Pancreas (tissue), 10 donors: ENCODE data around the gene FPR2. TPM values are rescaled to one million over a fixed set of nuclear protein-coding genes. Genes with fewer than 3 reads are reported as not detected.

Experiments used
- ATAC-seq, 4 donors: fragments of 200-7000 bp; cut with Tn5 transposase; one replicate each; pipeline versions ENCODE4 v1.8.0 to v1.9.1; 2020; ENCODE audit warnings: mild to moderate bottlenecking in 4 of 4, moderate library complexity in 4 of 4
- DNase-seq, 6 donors: peaks; one replicate each; pipeline ENCODE4 v3.0.0-alpha.2; 2020
- FAIRE-seq: peaks from 2 replicates; lab custom pipeline; 2012; peaks lifted over from hg19 to GRCh38; lab: Jason Lieb, UNC
- H3K27ac ChIP-seq, 4 donors: fragments of 200-600 bp; sonication (generic); 1 replicate in 3 of 4; 2 replicates in 1 of 4; pipeline versions ENCODE4 v1.5.0 to v1.8.0; 2020
- H3K27me3 ChIP-seq, 4 donors: fragments of 200-600 bp; one replicate each; pipeline ENCODE4 v1.8.0; 2021
- H3K36me3 ChIP-seq, 3 donors: fragments of 200-600 bp; sonication (generic) in 1 of 3; one replicate each; pipeline versions ENCODE4 v1.5.0 to v1.8.0; 2020 to 2021
- H3K4me1 ChIP-seq, 3 donors: fragments of 200-600 bp; one replicate each; pipeline ENCODE4 v1.8.0; 2021
- H3K4me3 ChIP-seq, 4 donors: fragments of 200-600 bp; sonication (generic) in 2 of 4; one replicate each; pipeline versions ENCODE4 v1.5.0 to v1.8.0; 2020 to 2021
- H3K9me3 ChIP-seq, 4 donors: fragments of 200-600 bp; one replicate each; pipeline ENCODE4 v1.8.0; 2021
- WGBS, 2 donors: extraction: QIAGEN DNeasy Blood & Tissue Kit; methylation state at CpG; one replicate each; pipeline ENCODE4 v1.1.7; 2013; 5-methylcytosine and 5-hydroxymethylcytosine counted together
- intact Hi-C, 3 donors: fragments of 100-400 bp; cut with DNase I; formaldehyde crosslinking; loops; one replicate each; pipeline versions ENCODE4 v1.11.1 to v1.14.2; 2022
- polyA plus RNA-seq, 2 donors: library from polyadenylated mRNA; stranded (reverse); fragments of 200-250 nt; gene quantifications; one replicate each; pipeline ENCODE4 v1.2.3, GENCODE V29; 2013
- total RNA-seq, 6 donors: library from RNA; stranded (reverse); fragmentation: NEBNext Ultra II Directional in 4 of 6; extraction: Animal tissue kit (Norgen Biotek cat#: 25700) in 4 of 6; gene quantifications; one replicate each; pipeline versions ENCODE4 v1.2.1 to v1.2.4, GENCODE V29; 2021 to 2023
- TF ChIP-seq, protein P1 (sequence below), 4 donors: fragments of 200-600 bp; sonication (generic) in 3 of 4; IDR thresholded peaks; one replicate each; pipeline versions ENCODE4 v1.5.0 to v1.8.0; 2021; ENCODE audit warnings: antibody characterized with exemption in 4 of 4
- donor health status: healthy with polysubstance abuse.
- donor health status: DM: no; HTN: no; CAD: no; lungs with moderate emphysema.
- donor health status: DM: no; HTN: no; CAD: no.
- donor health status: control.
- donor health status: control.
- donor health status: Bipolar disorder and iron deficiency.
- donor health status: DM: yes; HTN: yes; CAD: no.
- donor health status: DM: no; HTN: no; CAD: no.
- donor health status: DM: no; HTN: no; CAD: no.
- donor health status: DM: yes; HTN: yes; CAD: no.

The FPR2 gene
- total and polyA plus RNA-seq, 8 donors = 0.14 to 1.3 (median 0.67) TPM; not detected in 3

DNA sequence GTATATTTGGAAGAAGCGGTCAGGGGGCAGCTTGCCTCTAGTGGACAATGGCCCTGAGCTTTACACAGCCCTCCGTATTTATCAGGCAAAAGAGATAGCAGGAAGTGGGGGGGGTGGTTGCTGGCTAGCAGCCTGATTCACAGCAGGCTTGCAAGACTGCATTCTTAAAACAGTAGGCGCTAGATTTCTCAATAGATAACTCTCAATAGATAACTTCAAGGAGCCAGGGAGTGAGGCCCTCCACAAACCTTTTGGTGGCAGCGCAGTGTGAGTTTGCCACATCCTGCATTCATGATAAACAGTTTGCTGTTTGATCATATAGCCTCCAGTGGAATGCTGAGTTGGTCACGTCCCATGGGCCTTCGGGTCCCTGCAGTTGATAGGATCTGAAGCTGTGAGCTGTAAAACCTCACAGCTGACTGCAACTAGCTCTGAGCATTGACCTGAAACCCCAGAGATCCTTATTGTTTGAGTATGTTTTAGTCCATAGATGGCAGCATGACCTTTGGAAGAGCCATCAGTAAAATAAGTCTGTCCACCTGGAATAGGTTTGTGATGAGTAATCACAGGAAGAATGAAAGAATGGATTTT is 46.2 kb downstream of the FPR2 start:
- intact Hi-C loops = no loop called here
- TF ChIP-seq, protein P1, sequence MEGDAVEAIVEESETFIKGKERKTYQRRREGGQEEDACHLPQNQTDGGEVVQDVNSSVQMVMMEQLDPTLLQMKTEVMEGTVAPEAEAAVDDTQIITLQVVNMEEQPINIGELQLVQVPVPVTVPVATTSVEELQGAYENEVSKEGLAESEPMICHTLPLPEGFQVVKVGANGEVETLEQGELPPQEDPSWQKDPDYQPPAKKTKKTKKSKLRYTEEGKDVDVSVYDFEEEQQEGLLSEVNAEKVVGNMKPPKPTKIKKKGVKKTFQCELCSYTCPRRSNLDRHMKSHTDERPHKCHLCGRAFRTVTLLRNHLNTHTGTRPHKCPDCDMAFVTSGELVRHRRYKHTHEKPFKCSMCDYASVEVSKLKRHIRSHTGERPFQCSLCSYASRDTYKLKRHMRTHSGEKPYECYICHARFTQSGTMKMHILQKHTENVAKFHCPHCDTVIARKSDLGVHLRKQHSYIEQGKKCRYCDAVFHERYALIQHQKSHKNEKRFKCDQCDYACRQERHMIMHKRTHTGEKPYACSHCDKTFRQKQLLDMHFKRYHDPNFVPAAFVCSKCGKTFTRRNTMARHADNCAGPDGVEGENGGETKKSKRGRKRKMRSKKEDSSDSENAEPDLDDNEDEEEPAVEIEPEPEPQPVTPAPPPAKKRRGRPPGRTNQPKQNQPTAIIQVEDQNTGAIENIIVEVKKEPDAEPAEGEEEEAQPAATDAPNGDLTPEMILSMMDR (IDR thresholded peaks at IDR 0.05) = no peak
- H3K27ac ChIP-seq = no peak overlapping the region
- peak in 1 of 4 donors; percentile 44 for ATAC-seq
- no peaks in the 10 kb centered on the region for H3K27me3 ChIP-seq
- no peaks in the 10 kb centered on the region for H3K36me3 ChIP-seq
- H3K4me1 ChIP-seq = no peaks in the 10 kb centered on the region
- 33 to 52% methylated on average over 6 of the region's 6 CpGs for WGBS, 2 donors
- no peak overlapping the region for H3K4me3 ChIP-seq
- H3K9me3 ChIP-seq = no peaks in the 10 kb centered on the region
- FAIRE-seq = no peak
- DNase-seq = no peak

DNA sequence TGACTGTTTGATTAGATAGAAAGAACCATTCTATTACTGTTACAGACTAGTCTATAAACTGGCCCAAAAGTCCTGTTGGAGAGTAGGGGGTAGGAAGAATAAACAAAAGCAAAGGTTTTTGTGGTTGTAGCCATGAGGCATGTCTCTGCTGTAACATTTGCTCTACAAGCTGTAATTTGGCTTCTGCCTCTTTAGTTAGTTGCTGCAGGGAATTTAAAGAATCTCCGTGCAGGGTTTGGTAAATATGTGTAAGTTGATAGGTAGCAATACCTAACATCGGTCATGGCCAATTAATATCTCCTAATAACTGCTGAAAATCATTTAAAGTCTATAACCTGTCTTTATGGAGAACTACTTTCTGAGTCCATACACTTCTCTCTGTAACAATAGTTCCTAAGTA is 46.9 kb downstream of the FPR2 start:
- Histone ChIP-seq H3K36me3 (no peaks in the 10 kb centered on the region), H3K9me3 (no peaks in the 10 kb centered on the region), H3K27me3 (no peaks in the 10 kb centered on the region), H3K27ac (no peak overlapping the region), H3K4me1 (no peaks in the 10 kb centered on the region), H3K4me3 (no peak overlapping the region)
- no peak for FAIRE-seq
- intact Hi-C loops = no loop called here
- 45 to 63% methylated on average over 2 of the region's 2 CpGs for WGBS, 2 donors
- no peak for ATAC-seq
- DNase-seq = no peak
- TF ChIP-seq, protein P1 (IDR thresholded peaks at IDR 0.05) = no peak

DNA sequence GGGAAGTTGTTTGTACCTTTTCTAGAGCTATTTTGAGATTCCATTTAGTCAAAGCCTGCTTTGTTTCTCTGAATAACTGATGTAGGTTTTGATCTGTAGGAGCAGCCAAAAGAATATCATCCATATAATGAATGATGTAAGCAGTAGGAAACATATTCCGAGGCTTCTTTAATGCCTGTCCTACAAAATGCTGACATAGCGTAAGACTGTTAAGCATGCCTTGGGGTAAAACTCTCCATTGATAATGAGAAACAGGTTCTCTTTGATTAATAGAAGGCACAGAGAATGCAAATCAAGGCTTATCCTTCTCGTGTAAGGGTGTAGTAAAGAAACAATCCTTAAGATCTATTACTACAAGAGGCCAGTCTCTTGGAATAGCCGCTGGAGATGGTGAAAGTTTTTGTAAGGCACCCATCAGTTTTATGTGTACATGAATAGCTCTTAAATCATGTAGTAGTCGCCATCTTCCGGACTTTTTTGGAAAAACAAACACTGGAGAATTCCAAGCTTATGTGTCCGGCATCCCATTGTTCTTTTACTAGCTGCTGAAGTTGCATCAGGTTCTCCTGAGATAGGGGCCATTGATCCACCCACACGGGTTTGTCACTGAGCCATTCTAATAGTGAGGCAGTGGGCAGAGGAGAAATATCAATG is 47.5 kb downstream of the FPR2 start:
- Histone ChIP-seq H3K9me3 (no peaks in the 10 kb centered on the region), H3K27me3 (no peaks in the 10 kb centered on the region), H3K4me1 (no peaks in the 10 kb centered on the region), H3K36me3 (no peaks in the 10 kb centered on the region), H3K4me3 (no peak overlapping the region), H3K27ac (no peak overlapping the region)
- ATAC-seq (no peak), DNase-seq (no peak), FAIRE-seq (no peak)
- intact Hi-C loops = no loop called here
- TF ChIP-seq, protein P1 (IDR thresholded peaks at IDR 0.05) = no peak
- 57 to 66% methylated on average over 8 of the region's 8 CpGs for WGBS, 2 donors

DNA sequence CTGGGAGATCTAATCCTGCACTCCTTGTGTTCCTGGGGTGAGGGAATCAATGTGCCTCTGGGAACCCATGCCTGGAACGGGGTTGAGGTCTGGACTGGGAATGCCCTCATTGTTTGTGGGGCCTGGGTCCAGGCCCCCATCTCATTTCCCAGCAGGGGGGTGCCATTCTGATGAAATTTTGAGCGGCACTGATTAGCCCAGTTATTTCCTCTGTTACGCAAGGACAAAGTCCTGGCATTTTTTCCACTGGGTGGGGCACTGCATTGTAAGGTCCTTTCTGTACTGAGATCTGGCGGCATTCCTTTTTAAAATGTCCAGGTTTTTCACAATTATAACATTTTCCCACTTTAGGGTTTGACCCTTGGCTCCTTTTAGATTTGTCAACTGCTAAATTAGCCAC is 48.8 kb downstream of the FPR2 start:
- Histone ChIP-seq H3K4me3 (no peak overlapping the region), H3K27ac (no peak overlapping the region), H3K4me1 (no peaks in the 10 kb centered on the region), H3K36me3 (no peaks in the 10 kb centered on the region), H3K27me3 (no peaks in the 10 kb centered on the region), H3K9me3 (no peaks in the 10 kb centered on the region)
- no peak for ATAC-seq
- intact Hi-C loops = no loop called here
- WGBS, 2 donors = 60 to 68% methylated on average over 4 of the region's 4 CpGs
- FAIRE-seq = no peak
- no peak for DNase-seq
- TF ChIP-seq, protein P1 (IDR thresholded peaks at IDR 0.05) = no peak

DNA sequence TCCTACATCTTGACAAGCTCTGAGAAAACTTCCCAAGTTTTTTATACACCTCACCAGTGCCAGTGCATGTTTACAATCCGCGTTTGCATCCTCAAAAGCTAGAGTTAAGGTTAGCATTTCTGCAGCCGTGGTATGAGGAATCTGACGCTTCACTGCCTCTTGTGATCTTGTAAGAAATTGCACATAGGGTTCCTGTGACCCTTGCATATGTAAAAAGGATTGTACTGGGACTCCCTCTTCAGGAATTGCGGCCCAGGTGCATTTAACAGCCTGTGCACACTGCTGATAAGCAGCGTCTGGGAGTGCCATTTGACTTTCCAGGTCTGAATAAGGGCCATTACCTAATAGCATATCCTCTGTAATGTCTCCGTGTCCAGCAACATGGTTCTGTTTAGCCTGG is 49.2 kb downstream of the FPR2 start:
- intact Hi-C loops = no loop called here
- 50 to 59% methylated on average over 7 of the region's 7 CpGs for WGBS, 2 donors
- ATAC-seq = no peak
- no peaks in the 10 kb centered on the region for H3K9me3 ChIP-seq
- FAIRE-seq = no peak
- H3K27ac ChIP-seq = no peak overlapping the region
- H3K4me3 ChIP-seq = no peak overlapping the region
- H3K4me1 ChIP-seq = no peaks in the 10 kb centered on the region
- no peaks in the 10 kb centered on the region for H3K27me3 ChIP-seq
- H3K36me3 ChIP-seq = no peaks in the 10 kb centered on the region
- TF ChIP-seq, protein P1 (IDR thresholded peaks at IDR 0.05) = no peak
- no peak for DNase-seq
